Measurements from ENCODE around the gene COL4A3. TPM values are rescaled to one million over a fixed set of nuclear protein-coding genes. Genes with fewer than 3 reads are reported as not detected.

COL4A3 gene
- total RNA-seq, 1 donor from 2014 or later: 3.9 TPM

DNA sequence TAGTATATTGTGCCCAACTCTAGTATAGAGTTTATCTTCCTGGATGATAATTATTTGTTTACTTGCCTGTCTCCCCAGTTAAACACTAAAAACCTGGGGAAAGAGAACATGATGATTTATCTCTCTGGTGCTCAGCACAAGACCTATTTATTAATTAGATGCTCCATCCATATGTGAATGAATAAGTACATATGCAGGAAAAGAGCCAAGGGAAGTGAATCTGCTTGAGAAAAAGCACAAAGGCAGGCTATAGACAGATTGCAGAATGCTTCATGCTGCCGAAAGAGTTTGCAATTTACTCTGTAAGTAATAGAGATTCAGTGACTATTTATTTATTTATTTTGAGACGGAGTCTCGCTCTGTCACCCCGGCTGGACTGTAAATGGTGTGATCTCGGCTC is 123.3 kb downstream of the COL4A3 start:
- no peak for DNase-seq (ENCODE audit: low spot score)

DNA sequence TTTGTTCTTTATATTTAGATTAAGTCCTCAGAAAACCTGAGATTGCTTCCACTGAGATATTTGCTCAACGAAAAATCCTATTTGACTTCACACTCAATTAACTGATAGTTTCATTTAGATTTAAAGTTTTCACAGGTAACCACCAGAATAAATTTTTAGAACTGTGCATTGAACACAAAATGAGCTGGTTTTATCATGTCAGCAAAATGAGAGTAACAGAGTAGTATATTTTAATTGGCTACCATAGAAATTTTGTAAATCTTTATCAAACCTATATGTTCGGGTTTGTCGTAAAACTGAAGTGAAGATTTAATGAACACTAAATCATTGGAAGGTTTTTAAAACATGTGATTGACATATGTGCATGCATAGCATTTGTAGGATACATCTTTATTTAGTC is 127.9 kb downstream of the COL4A3 start:
- DNase-seq (ENCODE audit: low spot score): no peak

- no peak for DNase-seq (ENCODE audit: low spot score)
Observed at GRCh38 chr2:227293531-227293930, 129.1 kb downstream of the COL4A3 start.

- no peak for DNase-seq (ENCODE audit: low spot score)
Observed at GRCh38 chr2:227295806-227296205, 131.4 kb downstream of the COL4A3 start.

DNA sequence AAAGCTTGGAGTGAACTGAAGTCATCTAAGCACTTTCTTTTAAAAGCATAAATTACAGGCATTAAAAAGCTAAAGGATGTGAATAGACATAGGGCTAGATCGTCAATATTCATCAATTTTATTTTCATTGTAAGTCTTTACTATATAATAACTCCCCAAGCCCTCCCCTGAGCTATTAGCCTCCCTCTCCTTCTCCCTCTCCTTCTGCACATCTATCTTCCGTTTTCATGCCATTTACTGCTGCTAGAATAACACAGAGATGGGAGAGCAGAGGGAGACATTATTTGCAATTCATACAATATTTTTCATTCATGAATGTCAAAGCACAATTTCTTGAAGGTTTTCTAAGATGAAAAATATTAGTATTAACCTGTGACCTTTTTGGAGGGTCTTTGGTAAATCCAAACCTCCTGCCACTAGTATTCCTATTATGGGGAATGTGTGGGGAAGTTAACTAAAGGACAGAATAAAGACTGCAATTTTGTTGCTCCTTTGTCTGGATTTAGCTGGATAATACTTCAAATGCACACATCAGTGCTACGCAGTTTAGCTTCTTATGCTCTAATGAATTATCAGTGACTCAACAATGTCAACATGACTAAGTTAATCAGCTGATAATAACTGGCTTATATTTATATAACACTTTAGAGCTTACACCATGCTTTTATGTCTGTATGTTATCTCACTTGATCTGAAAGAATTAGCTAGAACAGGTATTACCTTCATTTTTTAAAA is 132.4 kb downstream of the COL4A3 start:
- DNase-seq (ENCODE audit: low spot score): no peak

GRCh38 chr2:227301523-227301922 is 137.1 kb downstream of the COL4A3 start:
- DNase-seq (ENCODE audit: low spot score): no peak

GRCh38 chr2:227308784-227309183 is 144.4 kb downstream of the COL4A3 start:
- no peak for DNase-seq (ENCODE audit: low spot score)

DNA sequence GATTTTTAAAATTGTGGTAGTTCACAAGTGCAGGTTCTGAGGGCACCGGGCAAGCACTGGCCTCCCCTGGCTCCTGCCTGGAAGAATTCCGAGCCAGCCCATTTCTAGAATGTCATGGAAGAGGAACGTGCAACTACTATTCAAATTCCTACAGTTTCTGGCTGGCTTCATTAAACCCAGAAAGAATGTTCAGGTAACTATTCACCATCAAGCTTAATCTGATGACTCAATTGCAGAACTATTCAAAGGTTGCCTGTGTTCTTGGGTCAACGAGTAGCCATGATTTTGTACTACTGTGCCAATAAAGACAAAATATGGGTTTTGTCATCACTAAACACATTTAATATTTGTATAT is 146.3 kb downstream of the COL4A3 start:
- no peak for DNase-seq (ENCODE audit: low spot score)

DNA sequence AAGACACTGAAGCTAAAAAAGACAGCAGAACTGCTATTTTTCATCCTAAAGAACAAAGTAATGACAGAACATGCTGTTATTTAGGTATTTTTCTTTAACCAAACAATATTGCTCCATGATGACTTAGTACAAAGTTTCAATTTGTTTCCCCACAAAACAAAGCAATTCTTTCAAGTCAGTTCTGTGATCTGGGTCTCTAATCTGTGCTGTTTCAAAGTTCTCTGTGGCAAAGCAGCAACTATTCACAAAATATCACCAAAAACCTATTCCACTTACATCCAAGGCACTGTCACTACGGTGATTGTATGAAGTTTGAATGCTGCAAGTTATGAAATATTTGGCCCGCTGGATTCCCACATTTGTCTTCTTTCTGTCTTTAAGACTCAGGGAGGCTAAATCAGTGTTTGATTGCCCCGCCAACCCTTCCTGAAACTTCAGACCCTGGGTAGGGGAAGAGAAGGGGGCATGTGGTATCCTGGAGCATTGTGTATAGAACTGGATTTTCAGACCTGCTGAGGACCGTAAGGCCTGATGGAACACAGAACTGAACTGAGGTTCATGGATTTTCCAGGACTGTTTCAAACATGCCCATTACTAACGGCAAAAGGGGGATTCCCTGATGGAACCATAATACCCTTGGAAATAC is 147.6 kb downstream of the COL4A3 start:
- DNase-seq (ENCODE audit: low spot score): no peak

DNA sequence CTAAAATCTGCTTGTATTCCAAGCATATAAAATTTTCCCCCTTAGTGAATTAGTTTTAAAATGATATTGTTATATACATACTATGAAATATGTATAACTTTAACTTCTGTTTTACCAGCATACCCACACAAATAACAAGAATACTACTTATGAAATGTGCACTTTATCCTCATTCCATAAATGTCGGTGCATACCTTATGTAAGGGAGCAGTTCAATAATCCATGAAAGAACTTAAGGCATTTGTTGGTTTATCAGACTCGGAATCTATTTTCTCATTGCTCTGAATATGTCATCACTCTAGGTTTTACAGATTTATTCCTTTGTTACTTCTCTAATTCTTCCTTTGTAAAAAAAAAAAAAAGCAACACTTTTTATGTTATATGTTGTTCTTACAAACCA is 148.2 kb downstream of the COL4A3 start:
- no peak for DNase-seq (ENCODE audit: low spot score)

- DNase-seq (ENCODE audit: low spot score): no peak
Observed at GRCh38 chr2:227313310-227313709, 148.9 kb downstream of the COL4A3 start.

DNA sequence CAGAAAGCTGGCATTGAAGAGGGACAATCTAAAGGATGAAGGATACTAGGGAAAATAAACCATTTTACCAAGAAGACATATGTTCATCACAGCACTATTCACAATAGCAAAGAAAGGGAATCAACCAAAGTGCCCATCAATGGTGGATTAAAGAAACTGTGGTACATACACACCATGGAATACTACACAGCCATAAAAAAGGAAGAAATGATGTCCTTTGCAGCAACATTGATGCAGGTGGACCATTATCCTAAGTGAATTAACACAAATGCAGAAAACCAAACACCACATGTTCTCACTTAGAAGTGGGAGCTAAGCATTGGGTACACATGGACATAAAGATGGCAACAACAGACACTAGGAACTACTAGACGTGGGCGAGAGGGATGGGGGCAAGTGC is 153.4 kb downstream of the COL4A3 start:
- no peak for DNase-seq (ENCODE audit: low spot score)

GRCh38 chr2:227320305-227321094 is 156.1 kb downstream of the COL4A3 start:
- no peak for DNase-seq (ENCODE audit: low spot score)

DNA sequence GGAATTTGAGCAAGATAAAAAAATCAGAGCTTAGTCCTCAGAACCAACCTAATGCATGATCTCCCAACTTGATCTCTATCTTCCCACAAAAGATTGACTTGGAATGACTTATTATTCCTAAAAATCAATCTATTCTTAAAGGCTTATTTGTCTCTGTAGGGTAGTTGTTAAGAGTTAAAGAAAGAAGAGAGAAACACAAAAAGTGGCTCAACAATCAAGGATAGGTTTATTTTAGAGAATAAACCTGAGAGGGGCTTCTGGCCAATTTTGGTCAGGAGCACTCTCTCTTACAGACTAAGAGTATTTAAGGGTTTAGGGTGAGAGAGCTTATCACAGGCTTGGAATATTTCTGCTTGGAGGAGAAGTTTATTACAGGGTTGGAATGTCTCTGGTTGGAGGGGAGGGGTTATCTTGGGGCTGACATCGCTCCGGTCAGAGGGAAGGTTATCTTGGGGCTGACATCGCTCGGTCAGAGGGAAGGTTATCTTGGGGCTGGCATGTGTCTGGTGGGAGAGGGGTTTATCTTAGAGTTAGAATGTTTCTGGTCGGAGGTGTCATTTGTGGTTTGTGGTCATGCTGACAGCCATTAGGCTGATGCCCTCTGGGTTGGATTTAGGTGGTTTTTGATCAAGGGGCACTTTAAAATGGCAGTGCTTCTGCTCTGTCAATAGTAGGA is 158.2 kb downstream of the COL4A3 start:
- DNase-seq (ENCODE audit: low spot score): no peak

DNA sequence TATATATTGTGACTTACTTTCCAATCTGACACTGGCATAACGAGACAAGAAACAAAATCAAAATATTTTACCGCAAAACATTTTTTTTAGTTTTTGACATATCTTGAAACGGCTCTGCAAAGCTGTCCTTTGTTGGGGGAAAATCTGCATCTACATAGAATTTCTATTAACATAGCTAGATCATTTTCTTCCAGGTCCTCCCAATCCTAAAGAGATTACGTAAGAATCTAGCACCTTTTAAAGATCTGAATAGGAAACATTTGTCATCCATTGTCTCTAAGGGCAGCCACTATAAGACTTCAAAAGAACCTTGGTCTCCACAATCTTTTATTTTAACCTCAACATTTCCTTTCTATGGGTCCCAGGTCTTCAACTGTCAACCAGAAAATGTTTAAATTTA is 159.4 kb downstream of the COL4A3 start:
- no peak for DNase-seq (ENCODE audit: low spot score)

DNA sequence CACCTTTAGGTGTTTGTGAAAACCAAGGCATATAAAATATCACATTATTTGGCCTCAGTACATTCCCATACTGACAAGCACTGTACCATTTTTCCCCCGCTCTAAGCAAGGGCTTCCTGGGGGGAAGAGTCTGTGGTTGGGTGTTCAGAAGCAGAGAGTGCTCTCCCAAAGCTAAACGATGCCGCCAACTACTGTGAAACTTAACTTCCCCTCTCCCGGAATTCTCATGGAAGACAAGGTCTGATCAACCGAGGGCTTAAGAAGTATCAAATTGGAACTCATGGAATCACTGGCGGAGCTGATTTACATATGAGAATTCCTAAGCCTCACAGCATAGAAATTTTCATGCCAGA is 160.2 kb downstream of the COL4A3 start:
- no peak for DNase-seq (ENCODE audit: low spot score)

GRCh38 chr2:227324995-227325838 is 160.8 kb downstream of the COL4A3 start, which contains the start of gene MFF:
MFF (plus strand) TSS chr2:227325251; CDS start chr2:227330666, 5,415 bp downstream.
- DNase-seq (ENCODE audit: low spot score): peak; percentile 95

DNA sequence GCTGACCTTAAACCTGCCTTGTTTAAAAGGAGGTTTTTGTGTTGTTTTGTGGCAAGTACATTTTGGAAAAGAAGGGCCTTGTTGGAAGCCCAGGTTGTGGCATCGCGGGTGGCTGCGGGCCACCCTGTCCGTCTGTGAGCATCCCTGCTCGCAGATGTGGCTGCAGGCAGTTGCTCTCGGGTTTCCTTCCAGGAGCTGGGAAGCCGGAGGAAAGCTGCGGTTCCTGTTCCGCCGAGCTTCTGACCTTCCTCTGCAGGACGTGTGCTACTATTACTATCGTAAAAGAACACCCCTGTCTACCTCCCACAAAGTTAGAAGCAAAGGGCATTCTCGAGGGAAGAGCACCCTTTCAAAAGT is 161.4 kb downstream of the COL4A3 start:
- peak; percentile 59 for DNase-seq (ENCODE audit: low spot score)

- no peak for DNase-seq (ENCODE audit: low spot score)
Observed at GRCh38 chr2:227326783-227327182, 162.4 kb downstream of the COL4A3 start.

- DNase-seq (ENCODE audit: low spot score): no peak
Observed at GRCh38 chr2:227335713-227336112, 171.3 kb downstream of the COL4A3 start.

DNA sequence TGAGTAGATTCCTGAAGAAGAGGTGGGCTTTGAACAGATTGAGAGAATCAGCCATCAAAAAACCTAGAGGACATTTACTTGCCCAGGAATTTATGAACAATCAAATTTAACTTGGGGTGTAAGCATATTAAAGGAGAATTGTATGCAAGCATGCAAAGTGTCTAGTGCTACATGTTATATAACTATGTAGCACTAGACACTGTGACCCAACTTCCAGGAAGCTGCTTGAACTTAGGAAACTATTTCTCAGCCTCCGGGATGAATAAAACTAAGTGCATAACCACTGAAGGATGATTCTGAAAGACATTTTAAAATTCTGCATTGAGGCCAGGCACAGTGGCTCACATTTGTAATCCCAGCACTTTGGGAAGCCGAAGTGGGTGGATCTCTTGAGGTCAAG is 173.0 kb downstream of the COL4A3 start:
- no peak for DNase-seq (ENCODE audit: low spot score)
